Measurements from ENCODE around the gene TVP23A. TPM values are rescaled to one million over a fixed set of nuclear protein-coding genes. Genes with fewer than 3 reads are reported as not detected.

TVP23A gene
- total RNA-seq, 1 donor from 2014 or later, result 0.22 TPM

DNA sequence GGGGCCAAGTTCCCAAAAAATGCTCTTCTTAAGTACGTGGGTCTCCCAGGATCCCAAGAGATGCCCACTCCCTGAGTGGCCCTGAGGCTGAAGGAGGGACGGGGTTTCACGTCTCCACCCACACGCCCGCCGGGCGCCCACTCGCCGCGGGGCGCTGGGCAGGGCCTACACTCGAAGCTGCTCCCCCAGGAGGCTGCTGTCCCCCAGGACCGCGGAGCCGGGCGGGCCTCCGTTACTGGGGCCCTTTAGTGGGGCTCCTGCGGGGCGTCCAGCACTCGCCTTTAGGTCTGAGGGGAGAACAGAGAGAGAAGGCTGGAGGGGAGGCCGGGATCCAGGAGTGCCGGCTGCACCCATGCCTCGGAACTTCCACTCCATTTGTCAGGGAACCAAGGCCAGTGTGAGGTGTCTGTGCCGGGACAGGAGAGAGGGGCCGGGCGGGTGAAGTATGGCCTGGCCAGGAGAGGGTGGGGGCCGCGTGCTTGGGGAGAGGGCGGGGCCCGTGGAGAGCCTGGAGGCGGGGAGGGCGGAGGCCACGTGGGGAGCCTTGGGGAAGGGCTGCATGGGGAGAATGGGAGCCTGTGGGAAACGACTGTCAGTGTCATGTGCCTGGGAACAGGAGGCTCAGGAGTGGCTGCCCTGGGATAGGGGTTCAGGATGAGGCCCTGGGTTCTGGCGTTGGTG lies 56.1 kb downstream of the TVP23A start:
- intact Hi-C loops (cut with micrococcal nuclease), result no loop called here
- Histone ChIP-seq H3K9me3 (replicated peaks) (no peaks in the 10 kb centered on the region), H3K27me3 (ENCODE audit: low read depth) (no peaks in the 10 kb centered on the region), H3K4me3 (no peak overlapping the region), H3K4me1 (peaks cover 16% of the 10 kb centered on the region), H3K36me3 (peaks cover 73% of the 10 kb centered on the region), H3K27ac (replicated peaks) (no peak overlapping the region)
- TF ChIP-seq, protein P1, sequence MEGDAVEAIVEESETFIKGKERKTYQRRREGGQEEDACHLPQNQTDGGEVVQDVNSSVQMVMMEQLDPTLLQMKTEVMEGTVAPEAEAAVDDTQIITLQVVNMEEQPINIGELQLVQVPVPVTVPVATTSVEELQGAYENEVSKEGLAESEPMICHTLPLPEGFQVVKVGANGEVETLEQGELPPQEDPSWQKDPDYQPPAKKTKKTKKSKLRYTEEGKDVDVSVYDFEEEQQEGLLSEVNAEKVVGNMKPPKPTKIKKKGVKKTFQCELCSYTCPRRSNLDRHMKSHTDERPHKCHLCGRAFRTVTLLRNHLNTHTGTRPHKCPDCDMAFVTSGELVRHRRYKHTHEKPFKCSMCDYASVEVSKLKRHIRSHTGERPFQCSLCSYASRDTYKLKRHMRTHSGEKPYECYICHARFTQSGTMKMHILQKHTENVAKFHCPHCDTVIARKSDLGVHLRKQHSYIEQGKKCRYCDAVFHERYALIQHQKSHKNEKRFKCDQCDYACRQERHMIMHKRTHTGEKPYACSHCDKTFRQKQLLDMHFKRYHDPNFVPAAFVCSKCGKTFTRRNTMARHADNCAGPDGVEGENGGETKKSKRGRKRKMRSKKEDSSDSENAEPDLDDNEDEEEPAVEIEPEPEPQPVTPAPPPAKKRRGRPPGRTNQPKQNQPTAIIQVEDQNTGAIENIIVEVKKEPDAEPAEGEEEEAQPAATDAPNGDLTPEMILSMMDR (IDR thresholded peaks at IDR 0.05; ENCODE audit: borderline replicate concordance), result no peak
- no peak for DNase-seq

DNA sequence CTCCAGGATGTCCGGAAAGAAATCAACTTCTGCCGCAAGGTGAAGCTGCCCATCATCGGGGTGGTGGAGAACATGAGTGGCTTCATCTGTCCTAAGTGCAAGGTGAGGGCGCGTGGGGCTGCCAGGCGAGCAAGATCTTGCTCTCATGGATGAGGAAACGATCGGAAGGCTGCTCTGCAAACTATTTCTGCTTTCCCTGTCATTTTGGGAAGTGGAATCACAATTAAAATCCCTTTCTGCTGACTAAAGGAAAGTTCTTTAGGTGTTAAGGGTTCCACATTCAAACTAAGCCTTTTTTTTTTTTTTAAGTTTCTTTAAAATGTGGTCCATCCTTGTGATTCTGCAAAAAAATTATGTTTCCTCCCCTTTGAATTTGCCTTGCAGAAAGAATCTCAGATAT lies 57.2 kb downstream of the TVP23A start:
- peaks cover 26% of the 10 kb centered on the region for H3K4me1 ChIP-seq
- H3K9me3 ChIP-seq (replicated peaks), result no peaks in the 10 kb centered on the region
- TF ChIP-seq, protein P1 (IDR thresholded peaks at IDR 0.05; ENCODE audit: borderline replicate concordance), result no peak
- no peak overlapping the region for H3K4me3 ChIP-seq
- intact Hi-C loops (cut with micrococcal nuclease), result no loop called here
- no peak for DNase-seq
- H3K27me3 ChIP-seq (ENCODE audit: low read depth), result no peaks in the 10 kb centered on the region
- H3K27ac ChIP-seq (replicated peaks), result no peak overlapping the region
- H3K36me3 ChIP-seq, result peaks cover 84% of the 10 kb centered on the region

DNA sequence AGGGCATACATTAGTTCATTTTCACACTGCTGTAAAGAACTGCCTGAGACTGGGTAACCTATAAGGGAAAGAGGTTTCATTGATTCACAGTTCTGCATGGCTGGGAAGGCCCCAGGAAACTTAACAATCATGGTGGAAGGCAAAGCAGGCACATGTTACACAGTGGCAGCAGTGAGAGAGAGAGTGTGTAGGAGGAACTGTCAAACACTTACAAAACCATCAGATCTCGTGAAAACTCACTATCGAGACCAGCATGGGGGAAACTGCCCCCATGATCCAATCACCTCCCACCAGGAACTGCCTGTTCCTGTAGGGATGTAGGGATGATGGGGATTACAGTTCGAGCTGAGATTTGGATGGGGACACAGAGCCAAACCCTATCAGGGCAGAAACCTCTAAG lies 57.7 kb downstream of the TVP23A start:
- Histone ChIP-seq H3K9me3 (replicated peaks) (no peaks in the 10 kb centered on the region), H3K27ac (replicated peaks) (no peak overlapping the region), H3K27me3 (ENCODE audit: low read depth) (no peaks in the 10 kb centered on the region), H3K4me3 (no peak overlapping the region), H3K36me3 (peaks cover 88% of the 10 kb centered on the region), H3K4me1 (peaks cover 26% of the 10 kb centered on the region)
- intact Hi-C loops (cut with micrococcal nuclease), result no loop called here
- DNase-seq, result no peak
- TF ChIP-seq, protein P1 (IDR thresholded peaks at IDR 0.05; ENCODE audit: borderline replicate concordance), result no peak

DNA sequence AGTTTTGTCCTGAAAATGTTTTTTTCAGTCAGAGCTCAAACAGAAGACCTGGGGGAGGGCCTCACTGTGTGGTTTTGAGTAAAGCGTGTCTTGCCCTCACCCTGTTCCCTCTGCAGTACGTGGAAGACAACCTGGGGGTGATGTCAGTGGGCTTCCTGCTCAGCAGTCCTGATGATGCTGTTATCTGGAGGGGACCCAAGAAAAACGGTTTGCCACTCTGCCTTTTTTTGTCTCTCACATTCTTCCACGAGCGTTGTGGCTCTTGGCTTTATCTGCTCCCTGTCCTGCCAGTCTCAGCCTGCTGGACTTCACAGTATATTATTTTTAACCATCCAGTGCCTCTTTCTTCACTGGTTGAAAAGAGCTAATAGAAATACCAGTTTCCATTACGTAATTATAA lies 62.0 kb downstream of the TVP23A start:
- H3K27ac ChIP-seq (replicated peaks), result peak overlapping the region; percentile 56
- TF ChIP-seq, protein P1 (IDR thresholded peaks at IDR 0.05; ENCODE audit: borderline replicate concordance), result no peak
- DNase-seq, result no peak
- no peaks in the 10 kb centered on the region for H3K27me3 ChIP-seq (ENCODE audit: low read depth)
- no peak overlapping the region for H3K4me3 ChIP-seq
- peaks cover 82% of the 10 kb centered on the region for H3K36me3 ChIP-seq
- H3K9me3 ChIP-seq (replicated peaks), result no peaks in the 10 kb centered on the region
- H3K4me1 ChIP-seq, result peaks cover 18% of the 10 kb centered on the region
- intact Hi-C loops (cut with micrococcal nuclease), result no loop called here

DNA sequence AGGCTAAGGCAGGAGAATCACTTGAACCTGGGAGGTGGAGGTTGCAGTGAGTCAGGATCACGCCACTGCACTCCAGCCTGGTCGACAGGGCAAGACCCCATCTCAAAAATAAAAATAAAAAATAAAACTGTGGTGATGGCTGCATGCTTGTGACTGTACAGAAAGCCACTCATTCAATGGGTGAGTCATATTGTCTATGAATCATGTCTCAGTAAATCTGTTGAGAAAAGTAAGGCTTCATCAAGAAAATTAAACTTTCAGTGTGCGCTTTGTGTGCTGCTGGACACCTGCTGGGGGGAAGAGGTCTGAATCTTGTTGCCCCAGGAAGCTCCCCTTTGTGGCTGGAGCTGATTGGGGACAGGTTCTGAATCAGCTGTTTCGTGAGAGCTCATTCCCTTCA lies 63.7 kb downstream of the TVP23A start:
- intact Hi-C loops (cut with micrococcal nuclease), result no loop called here
- Histone ChIP-seq H3K27me3 (ENCODE audit: low read depth) (no peaks in the 10 kb centered on the region), H3K4me3 (no peak overlapping the region), H3K4me1 (peaks cover 35% of the 10 kb centered on the region), H3K9me3 (replicated peaks) (no peaks in the 10 kb centered on the region), H3K27ac (replicated peaks) (no peak overlapping the region), H3K36me3 (peaks cover 69% of the 10 kb centered on the region)
- TF ChIP-seq, protein P1 (IDR thresholded peaks at IDR 0.05; ENCODE audit: borderline replicate concordance), result no peak
- DNase-seq, result no peak
